NCI-H1930 (cell line): ENCODE data around the gene USP36.

Experiments
- DNase-seq, 2 experiments: peaks; one replicate each; lab custom pipeline; 2025; lab: John Stamatoyannopoulos, UW

The USP36 gene

DNA sequence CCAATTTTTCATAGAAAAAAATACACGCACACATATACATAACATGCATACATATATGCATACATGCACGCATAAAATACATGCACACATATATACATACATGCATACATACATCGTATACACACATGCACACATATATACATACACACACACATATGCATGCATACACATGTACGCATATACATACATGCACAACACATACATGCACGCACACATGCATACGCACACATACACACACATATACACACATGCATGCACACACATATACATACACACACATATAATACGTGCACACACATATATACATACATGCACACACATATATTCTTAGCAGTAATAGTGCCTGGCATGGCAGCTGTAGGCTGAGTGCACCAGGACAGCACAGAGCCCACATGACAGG lies 24.9 kb downstream of the USP36 start:
- DNase-seq, result no peak

DNA sequence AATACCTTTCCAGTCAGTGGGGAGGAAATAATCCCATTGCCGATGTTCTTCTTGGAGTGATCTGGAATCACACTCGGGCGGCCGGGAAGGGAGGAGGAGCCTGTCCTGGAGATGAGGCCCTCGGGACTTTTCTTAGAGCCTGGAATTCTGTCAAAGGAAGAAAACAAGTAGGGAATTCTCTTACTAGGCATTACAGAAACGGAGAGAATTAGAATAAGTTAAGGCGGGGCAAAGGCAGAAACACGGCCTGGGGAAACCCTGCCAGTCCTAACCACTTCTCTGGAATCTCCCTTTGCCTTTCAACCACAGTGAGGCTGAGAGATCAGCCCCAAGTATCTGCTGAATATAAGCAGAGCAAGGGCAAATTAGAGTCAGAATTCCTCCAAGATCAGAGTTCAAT lies 27.8 kb downstream of the USP36 start:
- DNase-seq, result no peak

DNA sequence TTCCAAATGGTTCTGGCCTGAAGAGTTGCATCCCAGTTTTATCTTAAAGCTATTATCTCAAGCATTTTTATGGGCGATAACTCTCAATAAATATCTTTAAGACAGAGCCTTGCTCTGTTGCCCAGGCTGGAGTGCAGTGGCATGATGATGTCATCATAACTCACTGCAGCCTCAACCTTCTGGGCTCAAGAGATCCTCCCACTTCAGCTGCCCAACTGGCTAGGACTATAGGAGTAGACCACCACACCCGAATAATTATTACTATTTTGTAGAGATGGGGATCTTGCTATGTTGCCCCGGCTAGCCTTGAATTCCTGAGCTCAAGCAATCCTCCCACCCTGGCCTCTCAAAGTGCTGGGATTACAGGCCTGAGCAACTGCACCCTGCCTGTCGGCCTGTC lies 32.5 kb downstream of the USP36 start:
- DNase-seq, result no peak

DNA sequence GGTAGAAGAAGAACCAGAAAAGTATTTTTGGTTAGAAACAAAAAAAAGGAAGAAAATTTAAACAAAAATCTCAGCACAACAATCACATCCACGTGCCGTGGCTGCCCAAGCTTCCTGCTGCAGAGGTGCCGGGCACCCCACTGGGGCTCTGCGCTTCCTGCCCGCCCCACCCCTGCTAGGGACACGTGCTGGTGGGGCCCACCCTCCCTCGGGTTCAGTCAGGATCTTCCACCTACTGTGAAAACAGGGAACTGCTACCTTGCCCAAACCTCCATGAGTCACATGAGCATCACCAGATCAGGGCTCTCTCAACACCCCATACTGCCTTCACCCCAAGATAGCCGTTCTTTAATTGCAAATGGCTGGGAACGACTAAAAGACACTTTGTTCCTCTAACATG lies 34.2 kb downstream of the USP36 start:
- no peak for DNase-seq

DNA sequence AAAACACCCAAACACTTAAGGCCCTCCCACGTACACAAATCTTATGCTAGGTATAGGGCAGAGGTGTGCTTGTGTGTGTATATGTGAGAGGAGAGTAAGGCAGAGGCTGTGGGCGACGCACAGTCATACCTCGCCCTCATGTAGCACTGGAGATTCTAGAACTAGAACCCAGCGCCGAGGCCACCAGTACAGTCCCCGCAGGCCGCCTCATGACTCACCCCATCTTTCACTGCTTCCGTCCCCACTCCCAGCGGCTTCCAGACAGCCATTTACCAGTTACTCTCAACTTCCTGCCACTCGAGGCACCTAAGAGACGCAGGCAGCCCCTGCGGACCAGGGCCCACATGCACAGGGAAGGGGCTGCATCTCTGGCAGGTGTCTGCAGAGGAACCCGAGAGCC lies 35.3 kb downstream of the USP36 start:
- DNase-seq, result no peak

DNA sequence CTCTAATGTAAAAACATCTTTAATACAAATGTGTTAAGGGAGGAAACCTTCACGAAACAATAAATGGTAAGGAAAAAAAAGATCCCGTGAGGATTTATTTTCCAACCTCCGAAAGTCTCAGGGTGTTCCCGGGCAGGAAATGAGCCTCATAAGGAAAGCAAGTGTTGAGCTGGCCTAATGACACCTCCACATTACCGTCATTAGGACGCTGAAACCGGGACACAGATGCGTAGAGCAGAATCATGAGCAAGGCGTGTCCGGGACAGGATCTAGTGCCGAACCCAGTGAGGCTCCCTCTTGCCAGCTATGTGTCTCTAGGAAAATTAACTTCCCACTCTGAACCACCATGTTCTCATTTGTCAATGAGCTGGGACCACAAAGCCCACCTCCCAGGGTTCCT lies 35.8 kb downstream of the USP36 start:
- DNase-seq, result no peak

DNA sequence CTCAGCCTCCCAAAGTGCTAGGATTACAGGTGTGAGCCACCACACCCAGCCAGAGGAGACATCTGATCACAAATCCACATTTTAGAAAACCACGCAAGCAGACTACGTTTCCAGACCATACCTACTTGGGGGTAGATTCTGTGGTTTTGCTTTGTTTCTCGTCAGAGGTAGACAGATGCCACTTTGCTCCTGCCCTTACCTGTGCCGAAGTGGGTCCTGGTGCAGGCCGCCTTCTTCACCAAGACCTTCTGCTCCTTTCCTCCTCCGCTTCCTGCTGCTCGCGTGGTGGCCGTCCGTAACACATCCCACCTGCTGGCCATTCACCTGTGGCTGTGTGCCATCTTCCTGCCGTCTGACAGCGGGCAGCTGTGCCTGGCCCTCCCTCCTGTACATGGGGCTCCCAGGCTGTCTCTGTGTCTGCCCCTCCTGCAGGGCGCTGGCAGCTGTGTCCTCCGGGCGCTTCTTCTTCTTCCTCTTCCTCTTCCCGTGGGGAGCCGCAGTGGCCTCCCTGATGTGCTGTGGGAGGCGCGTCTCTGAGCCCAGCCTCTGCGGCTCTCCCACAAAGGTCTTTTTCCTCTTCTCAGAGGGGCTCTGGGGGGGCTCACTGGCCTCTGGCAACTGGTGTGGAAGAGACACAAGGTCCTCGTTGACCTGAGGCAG lies 37.3 kb downstream of the USP36 start:
- DNase-seq, result no peak

DNA sequence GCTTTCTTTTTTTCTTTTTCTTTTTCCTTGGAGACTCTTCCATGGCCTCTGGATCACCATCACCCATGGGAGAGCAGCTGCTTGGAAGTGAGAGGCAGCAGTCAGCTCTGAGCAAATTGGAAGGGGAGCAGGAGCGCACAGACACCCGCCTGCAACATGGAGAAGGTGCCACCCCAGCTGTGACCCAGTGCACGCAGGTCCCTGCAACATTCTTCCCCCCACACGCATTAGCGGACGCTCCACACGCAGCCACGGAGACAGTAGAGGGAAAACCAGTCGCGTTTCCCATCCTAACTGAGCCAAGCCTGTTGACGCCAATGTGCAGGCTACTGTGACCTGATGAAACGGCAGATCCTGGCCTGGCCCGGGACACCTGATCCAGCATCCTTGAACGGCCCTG lies 38.2 kb downstream of the USP36 start:
- no peak for DNase-seq

DNA sequence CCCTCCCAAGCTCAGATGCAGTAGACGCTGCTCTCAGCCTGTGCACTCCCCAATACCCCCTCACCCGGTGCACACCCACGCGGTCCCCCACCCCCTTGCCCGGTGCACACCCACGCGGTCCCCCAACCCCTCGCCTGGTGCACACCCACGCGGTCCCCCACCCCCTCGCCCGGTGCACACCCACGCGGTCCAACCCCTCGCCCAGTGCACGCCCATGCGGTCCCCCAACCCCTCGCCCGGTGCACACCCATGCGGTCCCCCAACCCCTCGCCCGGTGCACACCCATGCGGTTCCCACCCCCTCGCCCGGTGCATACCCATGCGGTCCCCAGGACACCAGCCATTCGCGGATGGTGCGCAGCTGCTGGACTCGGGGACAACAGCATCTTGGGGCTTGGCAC lies 38.6 kb downstream of the USP36 start:
- DNase-seq, result no peak

DNA sequence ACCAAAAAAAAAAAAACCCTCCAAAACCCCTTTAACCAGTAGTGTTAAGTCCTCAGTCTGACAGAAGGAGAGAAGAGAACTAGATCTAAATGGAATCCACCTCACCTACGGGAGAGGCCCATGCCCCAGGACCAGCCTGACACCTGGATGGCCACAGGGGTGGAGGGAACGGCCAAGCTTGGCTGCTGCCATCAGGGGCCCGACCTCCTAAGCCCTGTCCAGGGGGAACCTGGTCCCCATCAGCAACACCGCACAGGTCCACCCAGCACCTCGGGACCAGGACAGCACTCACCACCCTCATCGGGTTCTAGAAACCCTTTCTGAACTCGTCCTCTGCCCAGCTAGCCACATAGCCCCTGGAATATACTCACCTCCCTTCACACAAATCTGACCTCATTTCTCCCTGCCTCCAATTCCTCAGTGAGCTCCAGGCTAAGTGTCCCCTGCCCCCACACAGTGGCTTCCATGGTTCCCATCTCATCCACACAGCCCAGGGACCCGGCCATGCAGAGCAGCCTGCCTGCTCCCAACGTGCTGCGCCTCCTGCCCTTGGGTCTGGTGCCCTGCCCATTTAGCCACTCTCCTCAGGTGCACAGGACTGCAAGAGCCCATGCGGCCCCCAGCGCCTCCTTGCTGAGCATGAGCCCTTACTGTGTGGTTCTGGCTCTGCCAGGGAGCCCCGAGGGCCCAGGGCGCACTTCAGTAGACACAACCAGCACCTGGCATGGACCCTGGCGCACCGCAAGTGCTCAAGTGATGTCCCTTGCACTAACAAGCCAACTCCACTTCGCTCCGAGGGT lies 40.3 kb downstream of the USP36 start:
- no peak for DNase-seq

DNA sequence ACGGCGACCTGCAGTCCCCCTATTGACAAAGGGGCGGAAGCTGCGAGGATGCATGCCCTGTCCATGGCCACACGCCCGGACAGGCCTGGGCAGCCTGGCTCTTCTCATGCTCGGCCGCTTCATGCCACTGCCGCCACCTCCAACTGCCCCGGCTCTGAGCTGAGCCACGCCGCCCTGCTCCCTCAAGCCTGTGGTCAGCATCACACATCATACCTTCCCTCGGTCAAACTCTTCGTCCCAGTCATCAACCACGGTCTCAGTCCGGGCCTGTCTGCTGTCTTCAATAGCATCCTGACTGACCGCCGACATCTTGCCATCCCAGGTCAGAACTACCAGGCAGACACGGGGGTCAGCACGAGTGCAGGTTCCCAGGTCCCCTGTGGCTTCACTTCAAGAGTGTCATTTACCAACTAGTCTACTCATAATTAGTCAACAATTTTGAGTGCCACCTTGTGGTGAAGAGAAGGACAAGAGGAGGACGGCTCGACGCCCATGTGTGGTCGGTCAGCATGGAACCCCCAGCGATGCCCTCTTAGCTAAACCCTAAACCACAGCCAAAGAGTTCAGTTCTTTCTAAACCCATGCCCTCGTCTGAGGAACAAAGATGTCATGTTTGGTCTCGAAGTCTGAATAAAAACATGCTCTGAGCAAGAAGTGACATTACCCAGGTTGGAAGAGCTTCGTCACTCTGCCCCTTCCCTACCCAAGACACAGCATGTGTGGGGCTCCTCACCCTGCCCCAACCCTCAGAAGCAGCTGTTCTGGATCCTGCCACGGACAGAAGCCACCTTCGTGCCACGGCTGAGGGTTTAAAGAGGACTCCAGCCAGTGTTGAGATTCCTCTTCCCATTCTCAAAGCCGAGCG lies 41.7 kb downstream of the USP36 start:
- no peak for DNase-seq

DNA sequence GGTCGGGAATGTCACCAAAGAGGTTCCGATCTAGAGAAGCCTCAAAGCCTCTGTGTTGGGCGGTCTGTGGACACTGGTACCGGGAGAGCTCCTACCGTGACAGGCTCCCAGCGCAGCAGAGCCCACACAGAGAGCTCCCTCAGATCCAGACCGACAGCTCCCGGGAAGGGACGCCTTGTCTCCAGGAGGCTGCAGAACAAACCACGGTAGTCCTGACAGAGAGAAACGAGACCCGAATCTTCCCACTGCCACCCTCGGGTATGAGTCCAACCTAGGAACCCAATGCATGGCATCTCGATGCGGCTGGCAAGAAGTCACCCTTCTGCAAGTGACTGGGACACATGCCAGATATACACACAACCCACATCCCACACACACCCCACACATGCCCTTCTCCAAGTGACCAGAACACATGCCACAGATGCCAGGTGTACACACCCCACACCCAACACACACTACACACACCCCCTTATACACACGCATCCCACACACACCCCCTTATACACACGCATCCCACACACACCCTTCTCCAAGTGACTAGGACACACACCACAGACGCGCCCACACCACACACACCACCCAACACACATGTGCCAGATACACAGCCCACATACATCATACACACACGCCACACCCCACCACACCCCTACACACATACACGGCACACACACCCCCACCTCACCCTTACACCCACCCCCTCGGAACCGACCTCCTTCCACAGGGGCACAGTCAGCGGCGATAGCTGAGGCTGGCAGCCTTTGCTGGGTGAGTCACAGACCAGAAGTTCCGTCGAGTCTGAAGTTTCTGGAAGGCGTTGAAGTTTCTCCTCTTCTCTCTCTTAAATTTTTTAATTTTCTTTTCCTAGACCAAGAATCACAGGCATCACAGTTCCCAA lies 42.7 kb downstream of the USP36 start:
- no peak for DNase-seq

DNA sequence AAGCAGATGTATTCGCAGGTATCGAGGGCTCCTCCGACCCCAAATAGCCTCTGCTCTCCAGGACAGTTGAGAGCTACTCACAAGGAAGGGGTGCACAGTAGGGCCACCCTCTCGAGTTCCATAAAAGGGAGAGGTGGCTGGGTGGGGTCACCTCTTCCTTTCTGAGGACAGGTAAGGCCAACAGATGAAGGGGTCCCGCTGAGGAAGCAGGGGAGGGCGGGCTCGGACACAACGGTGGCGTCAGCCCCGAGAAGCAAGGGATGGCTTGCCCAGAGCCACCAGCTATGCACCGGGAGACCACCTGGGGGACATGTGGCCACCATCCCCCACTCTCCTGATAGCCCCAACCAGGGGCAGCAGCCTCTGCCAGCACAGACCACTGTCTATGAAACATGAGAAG lies 43.4 kb downstream of the USP36 start:
- no peak for DNase-seq

DNA sequence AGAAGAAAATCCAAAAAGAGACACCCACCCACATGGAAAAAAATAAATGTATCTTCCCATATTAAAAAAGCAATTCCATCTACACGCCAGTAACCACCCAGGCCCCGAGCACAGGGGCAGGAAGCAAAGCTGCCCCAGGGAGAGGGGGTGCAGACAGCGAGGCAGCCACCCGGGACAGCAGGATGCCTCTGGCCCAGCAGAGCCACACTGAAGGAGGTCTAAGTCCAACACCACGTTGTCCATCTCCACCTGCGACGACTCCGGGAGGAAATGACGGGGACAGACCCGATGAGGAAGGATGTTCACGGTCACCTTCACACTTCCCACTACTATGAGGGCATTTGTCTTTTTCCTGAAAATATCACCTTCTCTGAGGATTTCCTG lies 44.1 kb downstream of the USP36 start:
- no peak for DNase-seq

DNA sequence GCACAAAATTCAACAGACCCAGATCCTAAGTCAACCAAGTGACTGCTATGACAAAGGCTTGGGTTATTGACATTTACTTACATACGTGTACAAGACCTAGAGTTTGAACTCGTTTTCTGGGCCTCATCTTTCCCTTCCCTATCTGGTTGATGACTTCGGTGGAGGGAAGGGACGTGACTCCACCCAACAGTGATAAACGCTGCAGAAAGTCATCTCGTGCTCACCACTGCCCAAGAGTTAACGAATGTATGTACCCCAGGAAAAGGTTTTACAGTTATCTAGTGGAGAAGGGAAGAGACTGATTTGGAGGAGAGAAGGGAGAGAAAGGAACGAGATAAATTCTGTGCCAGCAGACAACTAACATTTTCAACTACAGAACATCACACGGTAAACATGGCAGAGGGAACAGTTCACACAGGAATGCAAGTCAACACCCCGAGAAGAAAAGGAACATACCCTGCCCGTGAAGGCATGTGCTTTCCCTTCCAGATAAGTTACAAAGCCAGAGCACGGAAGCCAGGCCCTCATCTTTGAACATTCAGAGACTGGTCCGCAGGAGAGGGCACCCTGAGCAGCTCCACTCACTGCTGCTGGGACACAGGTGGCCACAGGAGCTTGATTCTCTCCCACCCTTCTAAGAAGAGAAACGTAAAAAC lies 44.6 kb downstream of the USP36 start:
- DNase-seq, result no peak

DNA sequence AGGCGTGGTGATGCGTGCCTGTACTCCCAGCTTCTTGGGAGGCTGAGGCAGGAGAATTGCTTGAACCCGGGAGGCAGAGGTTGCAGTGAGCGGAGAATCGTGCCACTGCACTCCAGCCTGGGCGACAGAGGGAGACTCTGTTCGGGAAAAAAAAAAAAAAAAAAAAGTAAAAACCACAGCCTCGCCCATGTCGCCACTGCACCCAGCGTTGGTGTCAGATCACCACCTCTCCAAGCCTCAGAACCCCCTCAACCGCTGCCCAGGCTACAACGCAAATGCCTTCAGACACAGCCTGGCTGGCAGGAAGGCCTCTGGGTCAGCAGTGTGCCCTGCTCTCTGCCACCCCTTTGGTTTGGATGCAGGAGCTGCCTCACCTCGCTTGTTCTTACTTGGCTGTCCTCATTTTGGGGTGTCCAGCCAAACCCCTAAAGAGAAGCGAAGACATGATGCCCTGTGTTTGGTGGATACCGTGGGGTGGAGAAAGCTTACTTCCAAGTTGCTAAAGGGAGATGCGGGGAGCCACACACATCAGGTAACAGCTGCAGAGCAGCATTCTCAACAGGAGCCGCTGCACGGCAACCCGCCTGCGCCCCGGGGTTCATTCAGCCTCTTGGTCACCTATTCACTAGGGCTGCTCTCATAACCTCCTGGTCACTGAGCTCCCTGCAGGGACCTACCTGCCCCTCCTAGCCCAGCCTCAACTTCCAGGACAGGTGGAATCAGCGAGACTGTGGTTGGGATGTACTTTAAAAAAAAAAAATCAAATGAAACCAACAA lies 45.6 kb downstream of the USP36 start:
- DNase-seq, result no peak

DNA sequence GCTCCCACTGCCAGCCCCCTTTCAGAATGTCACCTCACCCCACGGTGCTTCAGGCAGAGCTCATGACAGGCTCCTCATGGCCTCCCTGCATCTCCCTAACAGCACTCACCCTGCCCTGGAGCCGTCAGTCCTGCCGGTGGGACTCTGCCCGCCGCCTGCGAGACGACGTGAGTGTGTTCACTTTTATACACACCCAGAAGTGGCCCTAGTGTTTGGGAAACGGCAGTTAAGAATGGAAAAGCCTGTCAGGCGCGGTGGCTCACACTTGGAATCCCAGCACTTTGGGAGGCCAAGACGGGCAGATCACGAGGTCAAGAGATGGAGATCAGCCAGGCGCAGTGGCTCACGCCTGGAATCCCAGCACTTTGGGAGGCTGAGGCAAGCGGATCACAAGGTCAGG lies 46.2 kb downstream of the USP36 start:
- DNase-seq, result no peak

DNA sequence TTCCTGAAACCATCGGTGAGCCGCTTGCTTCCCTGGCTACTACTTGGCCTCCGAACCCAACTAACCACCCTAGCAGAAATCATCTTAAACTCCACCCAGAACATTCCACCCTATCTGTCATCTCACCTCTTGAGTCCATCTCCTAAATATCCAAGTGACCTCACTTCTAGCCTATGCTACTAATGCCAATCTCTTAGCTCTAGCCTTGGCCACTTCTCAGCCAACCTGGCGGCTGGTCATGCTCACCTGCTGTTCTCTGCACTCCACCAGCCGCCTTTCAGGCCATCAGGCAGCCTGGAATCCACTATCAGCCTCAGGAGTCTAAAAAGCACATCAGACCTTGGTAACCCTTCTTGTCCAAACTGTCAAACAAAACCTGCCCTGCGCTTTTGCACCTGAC lies 46.6 kb downstream of the USP36 start:
- no peak for DNase-seq

DNA sequence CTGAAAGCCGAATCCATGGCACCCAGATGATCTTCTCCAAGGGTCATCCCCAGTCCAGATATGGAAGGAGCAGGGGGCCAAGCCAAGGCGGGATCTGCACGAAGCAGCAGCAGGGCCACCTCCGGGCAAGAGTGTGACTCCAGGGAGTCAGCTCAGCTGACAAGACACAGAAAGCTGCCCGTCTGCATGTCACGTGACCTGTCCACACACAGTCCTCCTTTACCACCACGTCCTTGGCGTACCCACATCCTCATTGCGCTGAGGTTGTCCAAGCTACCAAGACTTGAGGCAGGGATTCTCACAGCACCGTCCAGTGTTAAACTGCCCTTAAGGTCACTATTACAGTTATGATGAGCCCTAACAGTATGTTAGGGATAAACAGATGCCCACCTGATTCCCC lies 47.2 kb downstream of the USP36 start:
- no peak for DNase-seq

DNA sequence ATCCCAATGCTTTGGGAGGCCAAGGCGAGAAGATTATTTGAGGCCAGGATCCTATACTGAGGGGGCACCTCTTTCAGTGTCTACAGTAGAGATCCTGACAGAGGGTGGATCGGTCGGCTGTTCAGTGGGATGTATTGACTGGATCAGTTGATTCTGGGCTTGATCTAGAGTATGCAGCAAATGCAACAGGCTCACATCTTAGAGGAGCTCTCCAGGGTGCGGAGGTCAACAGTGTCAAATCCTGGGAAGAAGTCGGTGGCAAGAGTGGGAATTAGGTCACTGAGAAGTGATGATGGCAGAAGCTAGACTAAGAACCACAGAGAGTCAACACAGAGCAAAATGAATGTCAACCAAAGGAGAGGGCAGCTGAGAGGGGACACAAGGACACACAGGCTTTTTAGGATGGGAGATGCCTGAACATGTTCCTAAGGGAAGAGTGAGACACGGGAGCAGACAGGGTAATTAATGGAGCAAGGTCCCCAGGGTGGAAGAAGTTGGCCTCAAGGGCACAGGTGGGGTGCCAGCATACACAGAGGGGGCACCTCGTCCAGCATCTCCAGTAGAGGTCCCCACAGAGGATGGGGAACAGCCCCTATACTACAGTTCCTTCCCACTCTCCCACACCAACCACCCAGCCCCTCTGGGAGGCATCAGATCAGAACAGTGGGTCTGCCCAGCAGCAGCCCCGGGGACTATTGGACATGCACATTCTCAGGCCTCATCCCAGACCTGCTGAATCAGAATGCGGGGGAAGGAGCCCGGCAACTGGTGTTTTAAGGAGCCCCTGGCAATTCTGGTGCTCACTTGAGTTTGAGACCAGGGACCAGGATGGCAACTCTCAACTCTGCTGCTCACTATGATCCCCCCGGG lies 48.5 kb downstream of the USP36 start:
- no peak for DNase-seq
